GM21381 (cell line): Measurements from ENCODE around the gene USP36.
A peak's percentile ranks its signal among the peaks of the same experiment; 100 is the strongest.
"Not testable (repeated sequence)": the region's sequence is repeated elsewhere in the genome, so short reads cannot be mapped to it uniquely, and the experiment has no call there.

ENCODE experiments used
- ATAC-seq: cut with Tn5 transposase; IDR thresholded peaks from one replicate; pipeline ENCODE4 v1.9.1; 2021; ENCODE audit warnings: mild to moderate bottlenecking, moderate library complexity; ENCODE audit not compliant: unreplicated experiment

Gene USP36

DNA sequence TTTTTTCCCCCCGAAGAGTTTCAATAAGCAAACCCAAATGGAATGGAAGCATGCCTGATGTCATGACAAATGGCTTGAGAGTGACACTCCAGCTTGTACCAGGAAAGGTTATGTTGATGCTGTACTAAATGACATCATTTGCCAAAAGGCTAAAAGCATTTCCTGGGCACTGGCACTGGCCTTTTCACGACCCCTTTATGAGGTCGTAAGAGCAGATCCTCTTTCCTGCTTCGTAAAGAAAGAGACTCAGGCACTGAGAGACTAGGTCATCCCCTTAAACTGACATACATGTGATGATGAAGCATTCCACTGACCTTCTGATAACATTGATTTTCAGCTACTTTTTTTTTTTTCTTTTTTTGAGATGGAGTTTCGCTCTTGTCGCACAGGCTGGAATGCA, 31.9 kb upstream of the USP36 start:
- no peak for ATAC-seq

GRCh38 chr17:78870621-78871020, 30.0 kb upstream of the USP36 start:
- no peak for ATAC-seq

DNA sequence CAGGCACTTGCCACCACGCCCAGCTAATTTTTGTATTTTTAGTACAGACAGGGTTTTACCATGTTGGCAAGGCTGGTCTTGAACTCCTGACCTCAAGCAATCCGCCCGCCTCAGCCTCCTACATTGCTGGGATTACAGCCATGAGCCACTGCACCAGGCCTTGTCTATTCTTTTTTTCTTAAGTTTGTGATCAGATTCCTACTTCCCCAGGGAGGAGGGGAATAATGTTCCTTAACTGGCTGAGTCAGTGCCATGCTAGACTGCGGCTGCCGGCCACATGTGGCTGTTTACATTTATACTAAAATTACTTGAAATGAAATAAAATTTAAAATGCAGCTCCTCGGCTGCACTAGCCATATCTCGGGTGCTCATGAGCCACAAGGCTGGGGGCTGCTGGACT, 27.8 kb upstream of the USP36 start:
- ATAC-seq, result no peak

DNA sequence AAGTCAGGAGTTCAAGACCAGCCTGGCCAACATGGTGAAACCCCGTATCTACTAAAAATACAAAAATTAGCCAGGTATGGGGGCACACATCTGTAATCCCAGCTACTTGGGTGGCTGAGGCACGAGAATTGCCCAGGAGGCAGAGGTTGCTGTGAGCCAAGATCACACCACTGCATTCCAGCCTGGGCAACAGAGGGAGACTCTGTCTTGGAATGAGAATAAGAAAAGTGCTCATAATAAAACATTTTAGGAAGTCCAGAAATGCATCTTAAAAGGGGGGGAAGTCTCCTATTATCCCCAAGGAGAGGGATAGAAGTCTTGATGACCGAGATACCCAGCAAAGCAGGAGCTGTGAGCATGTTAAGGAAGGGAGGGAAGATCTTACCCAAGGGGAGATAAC, 26.4 kb upstream of the USP36 start:
- not testable (repeated sequence) for ATAC-seq

DNA sequence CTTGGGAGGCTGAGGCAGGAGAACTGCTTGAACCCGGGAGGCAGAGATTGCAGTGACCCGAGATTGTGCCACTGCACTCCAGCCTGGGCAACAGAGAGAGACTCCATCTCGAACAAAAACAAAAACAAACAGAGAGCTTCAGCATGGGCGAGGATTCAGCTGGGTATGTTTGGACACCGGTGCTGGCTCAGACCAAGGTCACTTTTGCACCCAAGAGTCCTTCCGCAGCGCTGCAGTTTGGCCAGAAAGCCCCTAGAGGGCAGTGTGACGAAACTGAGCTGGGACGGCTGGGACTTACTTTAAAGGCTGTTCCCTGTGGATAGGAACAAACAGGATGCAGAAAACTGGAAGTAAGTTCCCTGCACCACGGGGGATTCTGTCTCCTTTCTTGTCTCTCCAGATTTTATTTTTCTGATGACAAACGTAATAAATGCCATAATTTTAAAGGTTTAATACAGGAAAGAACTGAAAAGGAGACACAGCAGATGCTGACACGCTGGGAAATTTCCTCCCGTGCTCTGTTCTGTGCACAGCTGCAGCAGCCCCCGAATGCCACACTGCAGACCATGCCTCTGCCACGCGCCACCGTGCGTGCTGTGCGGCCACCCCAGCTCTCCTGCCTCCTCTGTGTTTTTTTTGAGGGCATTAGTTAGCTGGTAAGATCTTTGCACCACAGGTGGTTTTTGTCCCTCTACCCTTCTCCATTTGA, 25.2 kb upstream of the USP36 start:
- no peak for ATAC-seq

- no peak for ATAC-seq
Measured at GRCh38 chr17:78864117-78864516, 23.5 kb upstream of the USP36 start.

GRCh38 chr17:78862073-78863023, 21.7 kb upstream of the USP36 start:
- ATAC-seq, result no peak

- ATAC-seq, result no peak
Measured at GRCh38 chr17:78861229-78861628, 20.6 kb upstream of the USP36 start.

DNA sequence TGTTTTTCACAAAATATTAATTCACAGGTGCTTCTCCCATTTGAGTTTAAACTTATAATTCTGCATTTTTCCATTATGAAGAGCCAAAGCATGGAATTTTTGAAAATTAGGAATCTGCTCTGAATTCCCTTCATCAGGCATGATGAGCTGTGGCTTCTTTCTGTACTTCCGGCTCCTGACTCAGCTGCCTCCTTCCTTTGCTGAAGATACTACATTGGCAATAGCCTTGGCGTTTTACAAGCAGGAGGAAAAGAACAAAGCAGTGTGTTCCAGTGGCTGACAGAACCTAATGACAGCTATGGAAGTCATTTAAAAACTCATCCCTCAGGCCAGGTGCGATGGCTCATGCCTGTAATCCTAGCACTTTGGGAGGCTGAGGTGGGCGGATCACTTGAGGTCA, 18.4 kb upstream of the USP36 start:
- no peak for ATAC-seq

DNA sequence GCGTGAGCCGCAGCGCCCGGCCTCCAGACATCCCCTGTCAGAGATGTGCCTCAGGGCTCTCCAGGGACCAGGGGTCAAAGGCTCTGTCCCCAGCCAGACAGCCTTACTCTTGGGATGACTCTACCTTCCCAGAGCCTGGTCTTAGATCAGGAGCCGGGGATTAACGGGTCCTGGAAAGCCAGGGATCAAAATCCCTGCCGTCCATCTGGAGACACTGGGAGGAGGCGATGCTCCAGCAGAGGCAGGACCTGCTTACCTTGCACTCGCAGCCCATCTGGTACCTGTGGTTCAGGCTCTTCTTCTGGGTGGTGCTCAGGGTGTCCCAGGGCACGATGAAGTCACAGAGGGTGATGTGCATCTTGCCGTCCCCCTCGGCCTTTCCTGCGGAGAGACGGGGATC, 16.7 kb upstream of the USP36 start:
- no peak for ATAC-seq

- no peak for ATAC-seq
Measured at GRCh38 chr17:78855561-78856165, 15.0 kb upstream of the USP36 start.

DNA sequence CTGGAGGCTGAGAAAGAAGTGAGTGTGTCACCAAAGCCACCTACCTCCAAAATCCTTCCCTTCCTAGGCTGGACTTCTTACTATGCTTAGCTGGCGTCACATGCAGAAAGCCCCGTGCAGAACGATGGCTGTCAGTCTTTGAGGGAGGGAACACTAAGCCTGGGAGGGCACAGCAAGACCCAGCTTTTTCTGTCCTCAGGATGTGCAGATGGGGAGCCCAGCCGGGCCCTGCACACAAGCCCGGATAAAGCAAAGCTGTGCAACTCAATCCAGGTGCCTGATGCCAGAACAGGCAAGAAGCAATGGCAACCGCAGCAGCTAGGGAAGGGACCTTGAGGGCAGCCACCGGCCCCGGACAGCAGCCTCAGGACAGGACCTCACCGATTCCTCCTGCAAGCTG, 13.9 kb upstream of the USP36 start:
- no peak for ATAC-seq

GRCh38 chr17:78853926-78854394, 13.3 kb upstream of the USP36 start:
- ATAC-seq, result no peak

- ATAC-seq, result no peak
Measured at GRCh38 chr17:78852709-78853121, 12.1 kb upstream of the USP36 start.

GRCh38 chr17:78849026-78849425, 8.4 kb upstream of the USP36 start:
- no peak for ATAC-seq

GRCh38 chr17:78847052-78847451, 6.4 kb upstream of the USP36 start:
- no peak for ATAC-seq

DNA sequence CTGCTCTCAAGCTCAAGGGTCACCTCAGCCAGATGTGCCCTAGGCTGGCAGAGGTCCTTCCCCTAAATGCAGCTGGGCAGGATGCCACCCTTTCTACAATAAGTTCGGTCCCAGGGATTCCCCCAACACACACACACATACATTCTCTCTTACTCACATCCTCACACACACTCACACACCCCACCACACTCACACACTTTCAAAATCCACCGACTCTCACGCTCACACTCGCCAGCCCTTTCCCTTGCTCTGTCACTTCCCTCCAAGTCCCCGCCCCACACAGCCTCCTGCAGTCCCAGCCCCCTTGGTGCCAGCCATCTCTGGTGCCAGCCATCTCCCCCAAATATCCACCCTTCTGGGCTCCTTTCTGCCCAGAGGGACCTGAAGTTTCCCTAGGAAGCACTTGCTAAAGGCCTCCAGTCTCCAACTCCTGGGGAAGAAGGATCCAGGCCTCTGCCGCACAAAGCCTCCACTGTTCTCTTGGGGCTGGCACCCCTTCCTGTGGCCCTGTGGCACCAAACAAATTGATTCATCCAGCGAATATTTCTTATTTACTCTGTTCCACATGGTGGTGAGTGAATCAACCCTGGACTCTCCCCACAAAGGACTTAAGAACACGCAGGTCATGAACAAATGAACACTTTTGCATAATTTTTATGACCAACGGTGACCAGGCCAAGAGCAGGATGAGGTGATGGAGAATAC, 3.8 kb upstream of the USP36 start:
- ATAC-seq, result no peak

GRCh38 chr17:78842881-78843565, 2.4 kb upstream of the USP36 start:
- no peak for ATAC-seq

GRCh38 chr17:78840530-78840779, 159 bp downstream of the USP36 start:
- ATAC-seq, result no peak

GRCh38 chr17:78839762-78840529, 668 bp downstream of the USP36 start:
- peak; percentile 8 for ATAC-seq
